ENCODE data around the gene CHD9. TPM values are rescaled to one million over a fixed set of nuclear protein-coding genes. Genes with fewer than 3 reads are reported as not detected.
A peak's percentile ranks its signal among the peaks of the same experiment; 100 is the strongest.
"Not testable (repeated sequence)": the region's sequence is repeated elsewhere in the genome, so short reads cannot be mapped to it uniquely, and the experiment has no call there.

CHD9 gene
- total RNA-seq, 1 donor from 2014 or later: 36.4 TPM

DNA sequence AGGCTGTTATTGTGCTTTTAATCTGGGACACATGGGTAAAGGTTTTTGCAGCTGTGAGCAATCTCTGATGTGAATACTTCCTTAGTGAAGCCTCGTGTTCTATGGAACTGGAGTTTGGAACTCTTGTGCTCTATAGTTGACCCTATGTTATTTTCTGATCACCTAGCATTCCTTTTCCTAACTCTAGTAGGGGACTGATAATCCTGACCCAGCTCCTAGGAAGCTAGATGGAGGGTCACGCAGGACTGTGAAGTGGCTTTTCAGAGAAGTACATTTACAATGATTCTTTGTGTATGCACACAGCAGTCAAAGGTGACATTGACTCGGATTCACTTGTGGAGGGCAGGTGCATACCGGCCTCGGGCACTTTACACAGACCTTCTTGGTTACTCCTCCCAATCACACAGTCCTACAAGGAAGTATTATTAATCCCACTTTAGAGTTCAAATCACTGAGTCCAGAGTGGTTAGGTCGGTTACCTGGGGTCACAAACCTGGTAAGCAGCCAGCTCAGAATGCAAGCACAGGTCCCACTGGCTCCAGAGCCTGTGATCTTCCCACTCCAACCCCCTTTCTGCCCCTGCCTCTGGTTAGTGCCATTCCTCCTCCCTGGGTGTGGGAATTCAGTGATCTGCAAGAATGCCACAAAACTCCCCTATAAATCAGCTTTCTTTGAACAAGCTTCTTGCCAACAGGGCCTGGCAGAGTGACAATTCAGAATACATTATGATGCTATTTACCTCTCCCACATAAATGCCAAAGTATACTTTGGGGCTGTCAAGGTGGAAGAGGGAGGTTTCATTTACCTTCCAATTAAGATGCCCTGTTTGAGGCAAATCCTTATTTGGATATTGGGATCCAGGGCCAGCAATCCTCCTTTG is 9.2 kb upstream of the CHD9 start:
- ATAC-seq (no peak), DNase-seq (no peak)
- intact Hi-C loops (cut with micrococcal nuclease): no loop called here

DNA sequence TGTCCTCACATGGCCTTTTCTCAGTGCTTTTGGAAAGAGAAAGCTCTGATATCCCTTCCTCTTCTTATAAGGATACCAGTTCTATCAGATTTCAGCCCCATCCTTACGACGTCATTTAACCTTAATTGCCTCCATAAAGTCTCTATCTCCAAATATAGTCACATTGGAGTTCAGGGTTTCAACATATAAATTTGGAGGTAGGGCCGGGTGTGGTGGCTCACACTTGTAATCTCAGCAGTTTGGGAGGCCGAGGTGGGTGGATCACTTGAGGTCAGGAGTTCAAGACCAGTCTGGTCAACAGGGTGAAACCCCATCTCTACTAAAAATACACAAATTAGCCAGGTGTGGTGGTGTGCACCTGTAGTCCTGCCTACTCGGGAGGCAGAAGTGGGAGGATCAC is 7.3 kb upstream of the CHD9 start:
- DNase-seq; intact Hi-C loops (cut with micrococcal nuclease); ATAC-seq: not testable (repeated sequence)

DNA sequence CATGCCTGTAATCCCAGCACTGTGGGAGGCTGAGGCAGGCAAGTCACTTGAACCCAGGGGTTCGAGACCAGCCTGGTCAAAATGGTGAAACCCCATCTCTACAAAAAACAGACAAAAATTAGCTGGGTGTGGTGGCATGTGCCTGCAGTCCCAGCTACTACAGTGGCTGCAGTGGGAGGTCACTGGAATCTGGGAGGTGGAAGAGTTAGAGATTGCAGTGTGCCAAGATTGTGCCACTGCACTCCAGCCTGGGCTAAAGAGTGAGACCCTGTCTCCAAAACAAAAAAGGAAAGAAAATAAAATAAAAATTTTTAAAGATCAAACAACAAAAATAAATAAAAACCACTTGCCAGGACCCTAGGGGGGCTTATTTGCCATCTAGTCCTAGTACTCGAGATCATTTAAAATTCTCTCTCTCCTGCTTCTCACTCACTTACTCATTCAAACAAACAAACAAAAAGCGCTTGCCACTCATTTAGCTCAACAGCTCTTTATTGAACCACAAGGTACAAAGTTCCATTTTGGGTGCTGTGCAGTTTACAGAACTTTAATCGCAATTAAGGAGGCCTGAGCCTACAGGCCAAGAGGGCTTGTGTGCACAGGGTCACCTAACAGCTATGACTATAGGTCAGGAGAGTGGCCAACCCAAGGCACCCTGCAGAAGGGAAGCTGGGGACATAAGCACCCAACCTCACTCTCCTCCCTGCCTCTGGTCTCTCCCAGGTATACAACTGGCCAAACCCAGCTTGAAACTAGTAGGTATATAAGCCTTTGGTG is 6.5 kb upstream of the CHD9 start:
- ATAC-seq (no peak), DNase-seq (no peak)
- intact Hi-C loops (cut with micrococcal nuclease): no loop called here

DNA sequence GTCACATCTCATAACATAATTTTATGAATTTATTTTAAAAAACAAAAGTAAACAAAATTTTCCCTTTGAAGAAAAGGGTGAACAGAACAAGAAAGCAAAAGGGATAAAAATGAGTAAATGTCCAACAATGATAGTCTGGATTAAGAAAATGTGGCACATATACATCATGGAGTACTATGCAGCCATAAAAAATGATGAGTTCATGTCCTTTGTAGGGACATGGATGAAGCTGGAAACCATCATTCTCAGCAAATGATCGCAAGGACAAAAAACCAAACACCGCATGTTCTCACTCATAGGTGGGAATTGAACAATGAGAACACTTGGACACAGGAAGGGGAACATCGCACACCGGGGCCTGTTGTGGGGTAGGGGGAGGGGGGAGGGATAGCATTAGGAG is 3.5 kb upstream of the CHD9 start:
- DNase-seq, ATAC-seq: not testable (repeated sequence)
- intact Hi-C loops (cut with micrococcal nuclease): loop anchor here (10.0 kb wide), 1 partner anchor 154 kb away; no protein-coding TSS in a partner anchor

DNA sequence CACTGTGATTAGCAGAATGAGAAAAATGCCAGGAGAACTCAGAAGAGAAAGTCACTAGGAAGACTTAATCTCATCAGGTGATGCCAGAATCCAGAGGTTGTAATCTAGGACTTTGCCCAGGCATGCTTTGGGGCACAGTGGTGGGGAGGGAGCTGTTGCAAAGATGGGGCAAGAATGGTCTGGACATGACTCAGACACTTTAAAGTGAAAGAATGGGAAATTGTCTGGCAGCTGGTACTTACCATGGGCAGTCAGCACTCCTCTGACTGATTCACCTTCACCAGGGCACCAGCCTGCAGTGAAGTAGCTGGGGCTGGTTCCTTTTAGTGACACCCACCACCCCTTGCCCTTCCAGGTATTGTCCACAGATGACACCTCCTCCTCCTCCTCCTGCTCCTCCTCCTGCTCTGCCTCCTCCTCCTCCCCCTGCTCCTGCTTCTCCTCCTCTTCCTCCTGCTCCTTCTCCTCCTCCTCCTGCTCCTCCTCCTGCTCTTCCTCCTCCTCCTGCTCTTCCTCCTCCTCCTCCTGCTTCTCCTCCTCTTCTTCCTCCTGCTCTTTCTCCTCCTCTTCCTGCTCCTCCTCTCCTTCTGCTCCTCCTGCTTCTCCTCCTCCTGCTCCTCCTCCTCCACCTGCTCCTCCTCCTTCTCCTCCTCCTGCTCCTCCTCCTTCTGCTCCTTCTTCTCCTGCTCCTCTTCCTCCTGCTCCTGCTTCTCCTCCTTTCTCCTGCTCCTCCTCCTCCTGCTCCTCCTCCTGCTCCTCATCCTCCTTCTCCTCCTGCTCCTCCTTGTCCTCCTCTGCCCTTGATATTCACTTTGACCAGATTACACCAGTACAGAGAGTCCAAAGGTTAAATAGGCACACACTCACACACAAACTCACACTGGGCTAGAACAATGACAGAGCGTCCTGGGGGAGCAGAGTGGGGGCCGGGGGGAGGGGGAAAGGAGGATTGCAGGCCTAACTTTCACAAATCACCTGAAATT is 2.0 kb upstream of the CHD9 start, which contains the start of gene CHD9NB:
TSS of gene CHD9NB (minus strand) at position 379 of the 983 bp plus-strand sequence. CDS start 8,739 bp downstream, outside the sequence.
- DNase-seq: no peak
- ATAC-seq: peak; percentile 5

DNA sequence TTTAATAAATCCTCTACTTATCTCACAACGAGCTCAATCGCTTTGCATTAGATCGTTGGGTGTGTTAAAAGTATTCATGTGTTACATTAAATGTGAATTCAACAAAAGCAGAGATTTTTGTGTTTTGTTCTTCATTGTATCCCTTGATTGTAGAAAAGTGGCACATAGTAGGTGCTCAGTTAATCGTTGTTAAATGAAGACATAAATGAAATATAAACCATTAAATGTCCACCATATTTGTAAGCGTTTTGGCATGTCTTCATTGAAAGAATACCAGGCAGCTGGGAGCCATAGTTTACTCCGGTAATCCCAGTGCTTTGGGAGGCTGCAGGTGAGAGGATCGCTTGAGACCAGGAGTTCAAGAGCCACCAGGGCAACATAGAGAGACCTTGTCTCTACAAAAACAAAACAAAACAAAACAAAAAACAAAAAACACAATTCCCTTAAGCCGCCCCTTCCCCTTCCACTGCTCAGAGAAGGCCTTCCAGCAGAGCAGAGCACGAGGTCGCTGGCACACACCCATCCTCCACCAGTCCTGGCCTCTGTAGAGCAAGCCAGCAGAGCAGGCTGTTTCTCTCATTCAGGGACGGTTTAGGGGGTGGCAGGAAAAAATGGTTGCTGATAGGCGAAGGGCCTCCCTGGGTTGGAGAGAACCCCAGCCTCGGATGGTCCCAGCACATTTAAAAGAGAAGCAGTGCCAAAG is 673 bp upstream of the CHD9 start:
- DNase-seq: peak; percentile 74

More for the DNA sequence above, 2.0 kb upstream of the CHD9 start, which contains the start of gene CHD9NB:
- intact Hi-C loops (cut with micrococcal nuclease): loop anchor here (10.0 kb wide), 1 partner anchor 152 kb away; no protein-coding TSS in a partner anchor

DNA sequence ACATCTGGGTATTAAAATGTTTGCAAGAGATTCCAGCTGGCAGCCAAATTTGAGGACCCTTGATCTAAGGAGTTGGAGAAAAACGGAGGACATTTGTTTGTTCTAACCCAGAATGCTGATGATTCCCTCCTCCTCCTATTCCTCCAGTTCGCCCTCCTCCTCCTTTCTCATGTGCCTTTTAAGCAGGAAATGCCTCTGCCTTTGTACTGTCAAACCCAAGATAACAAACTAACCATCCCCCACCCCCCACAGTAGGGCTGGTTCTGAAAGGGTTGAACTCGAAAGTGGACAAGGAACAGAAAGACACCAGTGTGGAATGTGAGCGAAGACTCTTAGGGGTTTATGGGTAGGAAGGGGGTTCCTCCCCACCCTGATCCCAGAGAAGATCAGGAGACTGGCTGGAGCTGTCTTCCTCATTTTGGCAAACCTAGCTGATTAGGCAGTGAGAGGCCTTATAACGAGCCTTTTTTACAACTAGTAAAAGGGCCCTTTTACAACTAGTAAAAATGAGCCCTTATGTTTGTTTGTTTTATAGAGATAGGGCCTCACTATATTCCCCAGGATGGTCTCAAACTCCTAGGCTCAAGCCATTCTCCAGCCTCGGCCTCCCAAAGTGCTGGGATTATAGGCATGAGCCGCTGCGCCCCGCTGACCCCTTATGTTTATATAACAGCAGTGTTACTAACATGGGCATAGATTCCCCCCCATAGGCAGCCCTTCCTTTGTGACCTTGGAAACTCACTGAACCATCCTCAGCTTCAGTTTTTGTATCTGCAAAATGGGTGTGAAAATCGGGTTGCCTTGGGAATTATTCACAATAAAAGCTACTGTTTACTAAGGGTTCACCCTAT is 975 bp downstream of the CHD9 start:
- ATAC-seq (peak; percentile 51), DNase-seq (no peak)
- intact Hi-C loops (cut with micrococcal nuclease): loop anchor here (10.0 kb wide), 1 partner anchor 149 kb away; no protein-coding TSS in a partner anchor

More for the DNA sequence above, 673 bp upstream of the CHD9 start:
- intact Hi-C loops (cut with micrococcal nuclease): loop anchor here (10.0 kb wide), 1 partner anchor 151 kb away; no protein-coding TSS in a partner anchor
- ATAC-seq: peak; percentile 41

DNA sequence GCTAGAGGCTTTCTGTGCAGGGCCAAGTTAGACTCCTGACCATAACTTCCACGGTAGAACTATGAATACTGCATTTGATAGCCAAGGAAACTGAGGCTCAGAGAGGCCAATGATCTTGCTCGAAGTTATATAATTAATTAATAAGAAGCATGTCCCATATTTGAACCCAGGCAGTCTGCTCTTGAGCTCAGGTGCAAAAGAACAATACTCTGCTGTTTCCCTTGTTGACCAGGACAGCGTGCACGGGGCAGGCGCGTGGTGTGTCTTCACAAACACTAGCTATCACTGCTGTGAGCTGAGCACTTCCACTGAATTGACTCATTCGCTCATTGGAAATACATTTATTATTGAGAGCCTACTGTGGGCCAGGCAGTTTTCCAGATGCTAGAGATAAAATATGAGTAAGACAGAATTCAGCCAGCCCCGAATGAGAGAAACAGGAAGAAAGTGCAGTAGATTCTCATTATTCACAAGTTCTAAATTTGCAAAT is 1.6 kb downstream of the CHD9 start:
- DNase-seq (peak; percentile 39), ATAC-seq (no peak)
- intact Hi-C loops (cut with micrococcal nuclease): loop anchor here (10.0 kb wide), 1 partner anchor 148 kb away; no protein-coding TSS in a partner anchor

DNA sequence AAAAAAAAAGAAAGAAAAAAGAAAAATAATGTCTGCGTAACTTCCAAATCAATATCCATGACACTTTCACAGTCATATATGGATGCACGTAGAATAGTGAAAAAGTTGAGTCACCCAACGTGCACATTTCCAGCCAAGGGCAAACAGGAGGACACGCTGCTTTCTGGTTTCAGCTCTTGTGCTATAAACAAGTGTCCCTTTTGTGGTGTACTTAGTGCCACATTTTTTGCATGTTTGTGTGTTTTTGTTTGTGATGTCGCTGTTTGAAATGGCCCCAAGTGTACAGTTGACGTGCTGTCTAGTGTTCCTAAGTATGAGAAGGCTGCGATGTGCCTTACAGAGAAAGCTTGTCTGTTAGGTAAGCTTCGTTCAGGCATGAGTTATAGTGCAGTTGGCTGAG is 2.9 kb downstream of the CHD9 start:
- ATAC-seq: no peak
- intact Hi-C loops (cut with micrococcal nuclease): loop anchor here (10.0 kb wide), 1 partner anchor 147 kb away; no protein-coding TSS in a partner anchor

DNA sequence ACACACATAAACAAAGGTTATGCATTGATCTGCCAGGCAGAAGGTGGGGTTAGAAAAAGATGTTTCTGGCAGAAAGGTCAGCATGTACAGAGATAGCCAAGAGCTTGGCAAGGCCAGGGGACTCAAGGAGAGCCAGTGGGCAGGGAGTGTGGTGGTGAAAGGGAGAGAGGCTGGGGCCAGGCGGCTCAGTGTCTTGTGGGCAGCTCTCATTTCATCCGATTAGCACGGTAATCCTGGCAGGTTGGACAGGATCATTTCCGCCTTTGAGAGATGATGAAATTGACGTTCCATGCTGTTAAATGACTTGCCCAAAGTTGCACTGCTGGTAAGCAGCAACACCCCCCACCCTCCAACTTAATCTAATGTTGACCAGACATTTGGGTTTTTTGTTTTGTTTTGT is 3.6 kb downstream of the CHD9 start:
- intact Hi-C loops (cut with micrococcal nuclease): loop anchor here (10.0 kb wide), 1 partner anchor 146 kb away; no protein-coding TSS in a partner anchor
- ATAC-seq (no peak), DNase-seq (no peak)

More for the DNA sequence above, 2.9 kb downstream of the CHD9 start:
- DNase-seq: no peak

DNA sequence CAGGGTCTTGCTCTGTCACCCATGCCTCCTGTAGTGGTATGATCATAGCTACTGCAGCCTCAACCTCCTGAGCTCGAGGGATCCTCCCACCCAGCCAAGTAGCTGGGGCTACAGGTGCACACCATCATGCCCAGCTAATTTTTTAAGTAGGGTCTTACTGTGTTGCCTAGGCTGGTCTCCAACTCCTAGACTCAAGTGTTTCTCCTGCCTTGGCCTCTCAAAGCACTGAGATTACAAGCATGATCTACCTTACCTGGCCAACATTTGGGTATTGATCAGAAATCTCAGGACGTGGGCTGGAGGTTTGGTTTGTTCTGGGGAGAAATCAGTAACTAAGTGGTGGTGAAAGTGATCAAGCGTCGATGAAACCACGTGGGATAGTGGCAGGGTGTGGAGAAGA is 4.1 kb downstream of the CHD9 start:
- DNase-seq: no peak
- no peak for ATAC-seq
- intact Hi-C loops (cut with micrococcal nuclease): loop anchor here (10.0 kb wide), 1 partner anchor 146 kb away; no protein-coding TSS in a partner anchor

DNA sequence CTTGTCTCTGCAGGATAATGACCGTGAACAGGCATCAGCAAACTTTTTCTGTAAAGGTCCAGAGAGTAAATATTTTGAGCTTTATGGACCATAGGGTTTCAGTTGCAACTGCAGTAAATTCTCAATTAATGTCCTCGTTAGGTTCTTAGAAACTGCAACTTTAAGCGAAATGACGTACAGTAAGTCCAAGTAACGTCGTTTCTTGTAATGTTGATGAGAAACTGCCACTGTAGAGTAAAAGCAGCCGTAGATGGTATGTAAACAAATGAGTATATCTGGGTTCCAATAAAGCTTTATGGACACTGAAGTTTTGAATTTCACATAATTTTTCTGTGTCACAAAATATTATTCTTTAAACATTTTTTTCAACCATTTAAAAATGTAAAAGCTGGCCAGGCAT is 4.9 kb downstream of the CHD9 start:
- DNase-seq: no peak
- ATAC-seq: no peak
- intact Hi-C loops (cut with micrococcal nuclease): loop anchor here (10.0 kb wide), 1 partner anchor 145 kb away; no protein-coding TSS in a partner anchor

DNA sequence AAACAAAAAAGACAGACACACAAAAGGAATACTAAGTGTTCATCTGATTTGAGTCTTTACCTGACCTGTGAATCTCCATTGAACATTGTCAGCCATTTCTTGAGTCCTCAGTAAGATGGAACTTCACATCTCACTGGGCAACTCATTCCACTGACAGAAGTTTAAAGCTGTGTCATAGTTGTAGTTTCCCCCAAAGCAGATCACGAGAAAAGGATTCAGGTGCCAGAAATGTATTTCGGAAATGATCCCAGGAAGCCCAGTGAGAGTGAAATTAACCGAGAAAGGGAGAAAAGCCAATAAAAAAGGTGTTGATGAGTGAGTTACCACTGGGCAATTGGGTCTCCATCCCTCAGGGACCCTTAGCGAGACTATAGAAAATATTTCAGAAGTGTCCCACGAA is 6.5 kb downstream of the CHD9 start:
- intact Hi-C loops (cut with micrococcal nuclease): no loop called here

DNA sequence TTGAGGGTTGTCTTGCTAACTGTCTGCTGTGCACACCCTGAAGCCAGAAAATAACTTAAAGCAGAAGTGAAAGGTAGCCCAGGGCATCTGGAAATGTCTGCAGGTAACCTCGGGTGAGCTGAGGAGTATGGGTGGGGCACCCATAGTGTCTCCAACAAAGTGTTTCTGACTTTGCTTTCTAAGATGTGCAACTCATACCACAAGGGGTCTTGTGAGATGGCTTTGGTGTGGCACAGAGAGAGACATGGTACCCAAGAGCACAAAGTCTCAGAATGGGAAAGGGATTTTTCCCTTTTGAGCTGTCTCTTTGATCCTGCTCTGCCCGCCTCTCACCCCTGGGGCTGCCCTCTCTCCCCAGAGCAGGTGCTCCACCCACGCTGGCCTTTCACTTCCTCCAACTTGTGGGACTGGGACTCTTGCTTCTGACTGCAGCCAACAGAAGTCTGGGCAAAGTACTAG is 6.9 kb downstream of the CHD9 start:
- peak; percentile 48 for ATAC-seq
- peak; percentile 46 for DNase-seq

More for the DNA sequence above, 6.5 kb downstream of the CHD9 start:
- ATAC-seq (no peak), DNase-seq (no peak)

DNA sequence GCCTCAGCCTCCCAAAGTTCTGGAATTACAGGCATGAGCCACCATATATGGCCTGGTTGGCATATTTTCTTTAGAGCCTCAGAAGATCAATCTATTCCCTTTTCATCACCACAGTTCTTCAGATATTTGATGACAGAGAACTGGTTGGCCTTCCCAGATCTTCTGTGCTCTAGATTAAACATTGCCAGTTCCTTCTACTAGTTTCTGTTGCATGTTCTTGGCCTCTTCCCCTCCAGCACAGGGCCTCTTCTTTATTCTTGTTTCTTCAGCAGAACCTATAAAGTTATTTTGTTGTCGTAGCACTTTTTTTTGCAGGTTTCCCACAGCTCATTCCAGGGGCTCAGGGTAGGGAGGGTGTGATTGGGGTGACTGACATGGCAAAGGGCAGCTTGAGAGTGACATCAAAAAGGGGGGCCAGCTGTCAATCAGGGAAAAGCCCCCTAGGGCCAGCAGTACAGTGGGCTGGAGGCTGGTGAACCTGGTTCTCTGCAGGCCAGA is 9.3 kb downstream of the CHD9 start:
- intact Hi-C loops (cut with micrococcal nuclease): no loop called here
- DNase-seq: no peak
- no peak for ATAC-seq

More for the DNA sequence above, 6.9 kb downstream of the CHD9 start:
- intact Hi-C loops (cut with micrococcal nuclease): no loop called here

DNA sequence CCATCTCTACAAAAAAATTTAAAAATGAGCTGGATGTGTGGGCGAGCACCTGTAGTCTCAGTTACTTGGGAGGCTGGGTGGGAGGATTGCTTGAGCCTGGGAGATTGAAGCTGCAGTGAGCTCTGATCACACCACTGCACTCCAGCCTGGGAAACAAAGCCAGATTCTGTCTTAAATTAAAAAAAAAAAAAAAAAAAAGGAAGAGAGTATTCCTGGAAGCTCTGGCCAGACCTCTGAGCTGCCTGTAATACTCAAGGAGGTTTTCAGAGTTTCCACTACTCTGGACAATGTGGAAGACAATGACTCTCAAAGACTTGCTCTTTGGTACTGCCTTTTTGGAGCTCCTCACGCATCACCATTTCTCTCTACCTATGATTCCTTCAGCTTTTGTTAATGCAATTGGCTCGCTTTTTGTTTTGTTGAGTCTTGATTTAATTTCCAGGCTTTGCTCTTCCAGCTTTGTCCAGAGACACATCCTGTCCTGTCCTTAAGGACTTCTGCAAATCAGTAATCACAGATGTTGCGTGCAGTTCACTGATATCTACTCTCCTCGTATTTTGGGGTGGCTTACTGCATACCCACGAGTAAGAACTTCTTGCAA is 10.8 kb downstream of the CHD9 start:
- intact Hi-C loops (cut with micrococcal nuclease): no loop called here
- ATAC-seq (peak; percentile 76), DNase-seq (no peak)
